Subcutaneous adipose tissue (tissue), 4 donors: ENCODE results near the gene ISYNA1. TPM values are rescaled to one million over a fixed set of nuclear protein-coding genes. Genes with fewer than 3 reads are reported as not detected.

Source experiments
- total RNA-seq, 4 donors: library from RNA; depleted of rRNA; stranded (reverse); fragments of >200 nt; gene quantifications; one replicate each; pipeline ENCODE4 v1.1.0, GENCODE V29; 2016
- TF ChIP-seq, protein P1 (sequence below): fragments of 450-650 bp; IDR thresholded peaks from one replicate; pipeline ENCODE4 v1.5.1; 2016; ENCODE audit warnings: low read depth, mild to moderate bottlenecking, control low read depth, antibody characterized with exemption, moderate library complexity

Gene ISYNA1
- total RNA-seq: 10 to 100 TPM in 3 of 4 donors, 1 to 10 TPM in 1; 9.9 to 50.5 (median 11.4) TPM

DNA sequence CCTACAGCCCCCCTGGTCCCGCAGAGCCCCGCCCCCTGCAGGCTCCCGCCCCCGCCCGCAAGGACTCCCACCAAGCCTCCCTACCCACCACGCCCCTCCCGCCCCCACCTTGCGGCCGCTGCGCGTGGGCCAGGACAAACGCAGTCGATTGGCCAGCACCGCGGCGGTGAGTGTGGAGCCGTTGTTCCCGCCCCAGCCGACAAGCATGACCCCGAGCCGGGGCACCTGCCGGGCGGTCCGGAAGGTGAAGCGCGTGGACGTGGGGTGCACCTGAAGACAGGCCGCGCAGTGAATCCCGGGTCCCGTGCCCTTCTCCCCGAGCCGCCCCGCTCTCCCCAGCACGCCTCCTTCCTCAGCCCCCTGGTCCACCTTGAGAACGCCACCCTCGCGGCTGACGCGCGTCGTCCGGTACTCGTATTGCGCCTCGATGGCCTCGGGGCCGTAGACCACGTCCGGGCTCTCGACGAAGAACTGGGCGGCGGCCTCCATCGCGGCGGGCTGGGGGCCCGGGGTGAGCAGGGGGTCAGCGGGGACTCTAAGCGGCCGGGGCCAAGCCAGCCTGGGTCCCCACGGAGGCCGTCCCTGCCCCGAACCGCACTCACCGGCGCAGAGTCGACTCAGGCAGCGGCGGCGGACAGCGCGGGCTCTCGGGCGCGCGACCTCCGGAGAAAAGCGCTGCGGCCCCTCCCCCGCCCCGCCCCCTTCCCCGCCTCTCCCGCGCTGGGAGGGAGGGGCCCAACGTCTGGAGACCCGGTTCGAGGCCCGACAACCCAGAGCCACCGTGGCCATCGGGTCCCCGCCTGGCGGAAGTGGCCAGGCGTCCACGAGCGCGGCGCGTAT, at the start of gene ISYNA1:
Gene ISYNA1, minus strand, starts transcription at position 643 of the 840 bp plus-strand sequence. Its CDS starts 154 bp downstream, at position 489.
- TF ChIP-seq, protein P1, sequence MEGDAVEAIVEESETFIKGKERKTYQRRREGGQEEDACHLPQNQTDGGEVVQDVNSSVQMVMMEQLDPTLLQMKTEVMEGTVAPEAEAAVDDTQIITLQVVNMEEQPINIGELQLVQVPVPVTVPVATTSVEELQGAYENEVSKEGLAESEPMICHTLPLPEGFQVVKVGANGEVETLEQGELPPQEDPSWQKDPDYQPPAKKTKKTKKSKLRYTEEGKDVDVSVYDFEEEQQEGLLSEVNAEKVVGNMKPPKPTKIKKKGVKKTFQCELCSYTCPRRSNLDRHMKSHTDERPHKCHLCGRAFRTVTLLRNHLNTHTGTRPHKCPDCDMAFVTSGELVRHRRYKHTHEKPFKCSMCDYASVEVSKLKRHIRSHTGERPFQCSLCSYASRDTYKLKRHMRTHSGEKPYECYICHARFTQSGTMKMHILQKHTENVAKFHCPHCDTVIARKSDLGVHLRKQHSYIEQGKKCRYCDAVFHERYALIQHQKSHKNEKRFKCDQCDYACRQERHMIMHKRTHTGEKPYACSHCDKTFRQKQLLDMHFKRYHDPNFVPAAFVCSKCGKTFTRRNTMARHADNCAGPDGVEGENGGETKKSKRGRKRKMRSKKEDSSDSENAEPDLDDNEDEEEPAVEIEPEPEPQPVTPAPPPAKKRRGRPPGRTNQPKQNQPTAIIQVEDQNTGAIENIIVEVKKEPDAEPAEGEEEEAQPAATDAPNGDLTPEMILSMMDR: no peak

DNA sequence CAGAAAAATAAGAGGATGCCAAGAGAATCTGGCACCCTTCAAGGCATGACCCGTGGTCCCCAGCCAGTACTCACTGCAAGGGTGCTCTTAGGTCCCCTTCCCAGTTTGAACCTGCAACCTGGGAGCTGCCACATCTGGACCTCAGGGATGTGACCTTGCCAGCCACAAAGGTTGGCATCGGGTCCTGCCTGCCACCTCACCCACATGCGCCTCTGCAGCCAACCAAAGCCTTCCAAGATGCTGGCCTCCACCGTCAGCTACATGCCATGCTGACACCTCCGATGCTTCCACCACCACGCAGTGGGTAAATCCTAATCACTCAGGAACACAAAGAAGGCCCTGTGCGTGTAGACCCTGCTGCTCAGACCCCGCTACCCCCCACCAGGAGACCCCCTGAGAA, 48.8 kb upstream of the ISYNA1 start:
- TF ChIP-seq, protein P1: no peak

DNA sequence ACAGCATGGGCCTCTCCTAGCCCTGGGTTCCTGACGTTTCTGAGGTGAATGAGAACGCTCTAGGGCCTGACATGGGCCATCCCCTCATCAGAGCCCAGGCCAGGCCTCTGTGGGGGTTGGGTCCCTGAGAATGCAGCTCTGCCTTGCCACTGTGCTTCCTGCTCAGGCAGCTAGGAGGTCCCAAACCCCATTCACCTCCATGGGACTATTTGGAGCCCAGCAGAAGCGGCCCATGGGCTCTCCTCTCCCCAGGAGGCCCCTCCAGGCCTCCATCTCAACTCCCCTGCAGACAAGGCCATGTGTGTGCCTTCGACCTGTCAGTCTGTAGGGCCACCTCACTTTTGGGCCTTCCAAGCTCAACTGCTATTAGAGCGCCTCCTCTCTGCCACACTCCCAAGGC, 47.1 kb upstream of the ISYNA1 start:
- TF ChIP-seq, protein P1: no peak

DNA sequence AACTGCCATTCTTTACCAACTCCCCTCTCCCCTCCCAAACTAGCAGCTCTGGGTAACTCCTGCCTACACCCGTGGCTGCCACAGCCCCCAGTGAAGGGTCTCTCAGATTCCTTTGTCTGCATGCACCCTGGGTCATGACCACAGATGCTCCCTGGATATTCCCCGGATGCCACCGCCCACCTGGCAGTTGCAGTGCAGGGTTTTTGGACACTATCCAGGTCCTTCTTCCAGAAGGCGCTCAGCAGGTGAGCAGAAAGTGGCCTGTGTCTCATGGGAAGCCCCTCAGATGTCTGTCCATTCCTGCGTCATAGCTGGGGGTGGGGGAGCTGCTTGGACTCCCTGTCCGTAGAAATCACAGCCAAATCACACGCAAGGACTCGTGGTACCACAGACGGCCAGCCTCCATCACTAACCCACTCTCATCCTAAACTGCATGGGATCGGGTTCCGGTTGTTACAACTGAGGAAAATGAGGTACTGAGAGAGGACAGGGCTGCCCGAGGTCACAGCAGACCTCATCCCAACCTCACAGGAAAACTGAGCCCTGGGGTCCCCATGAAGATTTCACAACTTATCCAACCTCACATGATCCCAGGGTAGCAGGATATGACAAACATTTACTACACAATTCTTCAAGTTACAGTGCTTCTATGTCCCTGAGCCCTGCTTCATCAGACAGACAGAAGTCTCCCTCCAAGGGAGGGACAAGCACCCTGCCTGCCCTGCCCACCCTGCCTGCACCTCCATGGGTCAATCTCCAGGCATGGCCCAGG, 45.4 kb upstream of the ISYNA1 start:
- TF ChIP-seq, protein P1: no peak

DNA sequence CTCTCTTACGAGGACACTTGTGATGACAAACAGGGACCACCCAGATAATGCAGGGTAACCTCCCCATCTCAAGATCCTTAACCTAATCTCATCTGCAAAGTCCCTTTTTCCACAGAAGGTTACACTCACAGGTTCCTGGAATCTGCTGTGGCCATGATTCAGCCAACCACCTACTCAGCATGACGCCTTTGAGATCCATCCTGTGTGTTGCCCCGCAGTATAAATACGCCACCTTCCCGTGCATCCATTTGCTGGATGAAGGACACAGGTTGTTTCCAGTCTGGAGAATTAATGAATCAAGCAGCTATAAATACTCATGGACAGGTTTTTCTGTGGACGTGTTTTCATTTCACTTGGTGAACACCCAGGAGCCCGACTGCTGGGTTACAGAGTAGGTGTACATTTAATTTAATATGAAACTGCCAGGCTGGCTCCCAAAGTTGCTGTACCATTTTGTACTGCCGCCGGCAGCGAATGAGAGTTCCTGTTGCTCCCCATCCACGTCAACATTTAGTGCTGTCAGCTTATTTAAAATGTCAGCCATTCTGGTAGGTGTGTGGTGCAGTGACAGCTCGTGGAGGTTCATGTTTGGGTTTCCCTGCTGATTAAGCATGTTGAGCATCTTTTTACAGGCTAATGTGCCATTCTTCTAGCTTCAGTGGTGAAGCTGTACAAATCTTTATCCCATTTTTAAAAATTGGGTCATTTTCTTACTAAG, 43.7 kb upstream of the ISYNA1 start:
- TF ChIP-seq, protein P1: no peak

DNA sequence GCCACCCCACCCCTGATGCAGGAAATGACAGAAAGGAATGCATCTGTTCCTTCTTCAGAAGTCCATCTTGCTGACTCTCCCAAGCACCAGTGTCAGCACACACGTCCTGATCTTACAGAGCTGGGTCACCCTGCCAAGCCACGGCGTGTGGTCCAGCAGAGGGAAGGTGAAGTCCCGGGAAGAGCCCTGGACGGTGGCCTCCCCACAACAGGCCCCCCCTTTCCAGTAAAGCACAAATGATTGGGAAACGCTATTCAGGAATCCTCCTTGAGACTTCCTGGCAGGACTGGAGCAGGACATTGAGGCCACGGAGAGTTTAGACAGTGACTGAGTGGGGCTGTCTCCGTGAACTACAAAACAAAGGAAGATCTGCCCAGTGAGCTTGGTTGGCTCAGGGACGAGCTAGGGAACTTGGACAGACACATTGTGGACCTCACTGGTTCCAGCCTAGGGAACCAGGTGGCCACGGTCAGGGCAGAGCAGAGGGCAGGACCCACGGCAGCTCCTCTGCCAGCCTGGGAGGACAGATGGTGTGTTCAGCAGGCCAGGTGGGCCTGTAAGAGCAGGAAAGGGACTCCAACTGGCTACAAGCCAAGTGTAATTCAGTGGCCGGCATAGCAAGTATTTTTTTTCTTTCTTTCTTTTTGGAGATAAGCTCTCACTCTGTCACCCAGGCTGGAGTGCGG, 42.2 kb upstream of the ISYNA1 start:
- TF ChIP-seq, protein P1: no peak
